Duodenal mucosa (tissue), 2 donors: ENCODE measurements around the gene MEF2A.

ENCODE experiments used
- H3K27ac ChIP-seq: one replicate; pipeline ENCODE4 v1.7.0; 2013; ENCODE audit warnings: low read depth, low read length
- H3K27me3 ChIP-seq, 2 donors: one replicate each; pipeline ENCODE4 v1.7.0; 2013; ENCODE audit warnings: low read length in 2 of 2, control low read depth in 1 of 2; ENCODE audit not compliant: insufficient read depth in 2 of 2, control insufficient read depth in 1 of 2
- H3K36me3 ChIP-seq, 2 donors: one replicate each; pipeline ENCODE4 v1.7.0; 2013; ENCODE audit warnings: low read length in 2 of 2, control low read depth in 1 of 2; ENCODE audit not compliant: insufficient read depth in 2 of 2, control insufficient read depth in 1 of 2
- H3K4me1 ChIP-seq, 2 donors: one replicate each; pipeline ENCODE4 v1.7.0; 2013; ENCODE audit warnings: low read length in 2 of 2, control low read depth in 1 of 2; ENCODE audit not compliant: insufficient read depth in 2 of 2, control insufficient read depth in 1 of 2
- H3K4me3 ChIP-seq, 2 donors: one replicate each; pipeline ENCODE4 v1.7.0; 2013; ENCODE audit warnings: low read length in 2 of 2, low read depth in 1 of 2
- H3K9ac ChIP-seq, 2 donors: one replicate each; pipeline ENCODE4 v1.7.0; 2013; ENCODE audit warnings: low read length in 2 of 2, low read depth in 1 of 2
- H3K9me3 ChIP-seq, 2 donors: one replicate each; pipeline ENCODE4 v1.7.0; 2013; ENCODE audit warnings: low read length in 2 of 2, control low read depth in 1 of 2; ENCODE audit not compliant: control insufficient read depth in 1 of 2

MEF2A gene

DNA sequence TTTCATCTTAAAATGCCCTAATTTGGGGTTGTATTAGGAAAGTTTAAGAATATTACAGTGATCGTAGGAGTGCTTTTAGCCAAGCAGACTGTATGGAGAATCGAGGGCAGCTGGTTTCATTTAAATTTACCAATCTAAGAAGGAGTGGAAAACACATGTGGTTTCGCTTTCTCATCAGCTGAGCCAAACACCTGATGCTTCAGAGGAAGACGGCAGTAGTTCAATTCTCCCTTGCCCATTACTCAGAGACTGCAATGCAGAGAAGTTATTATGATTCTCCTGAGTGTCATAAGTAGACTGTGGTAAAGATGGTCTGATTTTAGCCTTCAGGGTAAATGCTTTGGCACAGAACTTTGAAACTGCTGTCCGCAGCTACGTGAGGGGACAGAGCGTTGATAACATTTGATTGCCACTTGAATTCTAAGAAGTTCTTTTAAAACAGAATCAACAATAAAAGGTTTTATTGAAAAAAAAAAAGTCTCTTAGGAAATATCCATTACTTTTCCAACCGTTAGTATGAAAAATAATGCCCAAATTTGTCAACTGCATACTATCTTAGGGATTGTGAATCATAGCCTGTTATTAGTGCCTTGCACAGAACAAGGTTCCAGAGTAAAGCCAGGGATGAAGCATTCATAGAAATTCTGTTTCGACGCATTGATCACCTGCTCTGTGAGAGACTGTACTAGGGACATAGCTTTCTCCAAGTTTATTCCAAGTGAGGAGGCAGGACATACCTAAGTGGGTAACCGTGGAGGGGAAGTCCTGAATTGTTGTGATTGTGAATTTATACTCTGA is 141.9 kb downstream of the MEF2A start:
- Histone ChIP-seq H3K4me3 (peak overlapping the region in 1 of 2 donors; percentile 18), H3K9me3 (no peaks in the 10 kb centered on the region), H3K9ac (no peak overlapping the region), H3K36me3 (peaks cover 5 to 26% of the 10 kb centered on the region in 2 donors), H3K27ac (no peak overlapping the region), H3K4me1 (peaks cover 15 to 22% of the 10 kb centered on the region in 2 donors), H3K27me3 (no peaks in the 10 kb centered on the region)

DNA sequence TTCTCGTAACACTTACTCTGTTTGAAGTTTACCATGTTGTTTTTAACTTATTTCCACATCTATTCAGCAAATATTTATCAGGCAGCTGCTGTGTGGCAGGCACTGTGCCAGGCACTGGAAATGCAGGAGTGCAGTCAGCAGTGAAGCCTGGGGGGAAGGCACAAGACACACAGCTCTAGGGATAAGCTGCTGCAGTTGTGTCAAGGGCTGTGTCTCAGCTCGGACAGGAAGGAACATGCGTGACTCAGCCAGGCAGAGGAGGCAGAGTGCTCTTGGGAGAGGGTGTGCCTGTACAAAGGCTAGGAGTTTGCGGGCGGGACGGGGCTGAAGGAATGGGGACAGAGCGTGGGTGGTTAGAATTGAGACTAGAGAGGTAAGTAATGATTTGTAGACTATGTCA is 142.8 kb downstream of the MEF2A start:
- no peaks in the 10 kb centered on the region for H3K9me3 ChIP-seq
- no peaks in the 10 kb centered on the region for H3K27me3 ChIP-seq
- no peak overlapping the region for H3K27ac ChIP-seq
- H3K4me1 ChIP-seq, result peaks cover 15 to 18% of the 10 kb centered on the region in 2 donors
- H3K9ac ChIP-seq, result no peak overlapping the region
- peak overlapping the region in 1 of 2 donors; percentile 5 for H3K4me3 ChIP-seq
- peaks cover 10 to 32% of the 10 kb centered on the region in 2 donors for H3K36me3 ChIP-seq

DNA sequence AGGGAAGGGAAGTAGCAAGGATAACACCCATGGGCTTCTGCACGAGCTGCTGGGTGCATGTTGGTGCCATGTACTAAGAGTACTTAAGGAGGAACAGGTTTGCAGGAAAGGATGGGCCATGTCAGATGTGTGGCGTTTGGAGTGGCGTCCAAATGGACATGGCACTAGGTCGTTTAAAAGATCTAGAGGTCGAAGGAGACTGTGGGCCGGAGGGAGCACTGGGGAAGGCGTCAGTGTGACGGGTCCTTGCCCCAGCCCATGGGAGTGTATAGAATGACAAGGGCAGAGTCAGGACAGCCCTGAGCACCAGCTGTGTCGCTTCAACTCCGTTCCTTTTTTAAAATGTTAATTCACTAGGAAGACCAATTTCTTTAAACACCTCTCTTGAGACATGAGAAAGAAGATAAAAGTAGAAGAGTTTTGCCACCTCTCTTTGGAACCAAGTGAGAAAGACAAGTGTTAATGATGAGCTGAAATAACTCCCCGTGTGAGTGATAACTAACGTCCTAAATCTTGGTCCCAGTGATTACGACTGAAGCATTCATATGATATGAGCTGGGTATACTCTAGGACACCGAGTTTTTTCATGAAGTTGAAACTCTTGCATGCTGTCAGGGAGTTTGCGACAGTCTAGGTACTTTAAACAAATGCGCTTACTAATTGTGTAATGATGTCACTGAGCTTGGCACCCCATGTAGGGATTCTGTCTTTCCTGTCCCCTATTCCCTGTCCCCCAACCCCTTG is 143.6 kb downstream of the MEF2A start:
- H3K4me3 ChIP-seq, result no peak overlapping the region
- H3K9me3 ChIP-seq, result no peaks in the 10 kb centered on the region
- H3K27me3 ChIP-seq, result no peaks in the 10 kb centered on the region
- peaks cover 14 to 15% of the 10 kb centered on the region in 2 donors for H3K4me1 ChIP-seq
- H3K36me3 ChIP-seq, result peaks cover 10 to 32% of the 10 kb centered on the region in 2 donors
- H3K27ac ChIP-seq, result no peak overlapping the region
- H3K9ac ChIP-seq, result no peak overlapping the region

DNA sequence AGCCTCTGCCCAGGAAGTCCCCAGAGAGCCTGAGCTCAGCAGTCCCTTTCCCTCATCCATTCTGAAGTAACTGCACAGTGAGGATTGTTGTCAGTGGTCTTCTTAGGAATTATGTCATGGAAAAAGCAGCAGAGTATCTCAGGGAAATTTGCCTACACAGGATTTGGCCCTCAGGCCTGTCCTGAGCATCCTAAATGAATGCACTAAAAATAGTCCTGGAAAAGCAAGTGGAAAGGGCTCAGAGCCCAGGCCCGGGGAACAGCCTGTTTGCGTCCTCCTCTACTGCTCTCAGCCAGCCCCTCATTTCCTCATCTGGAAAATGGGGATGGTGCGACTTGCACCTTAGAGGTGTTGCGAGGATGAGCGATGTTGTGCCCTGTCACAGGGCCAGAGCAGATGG is 145.8 kb downstream of the MEF2A start:
- Histone ChIP-seq H3K9me3 (no peaks in the 10 kb centered on the region), H3K36me3 (peaks cover 10 to 40% of the 10 kb centered on the region in 2 donors), H3K27ac (no peak overlapping the region), H3K9ac (no peak overlapping the region), H3K4me3 (no peak overlapping the region), H3K27me3 (no peaks in the 10 kb centered on the region), H3K4me1 (peaks cover 14 to 15% of the 10 kb centered on the region in 2 donors)

DNA sequence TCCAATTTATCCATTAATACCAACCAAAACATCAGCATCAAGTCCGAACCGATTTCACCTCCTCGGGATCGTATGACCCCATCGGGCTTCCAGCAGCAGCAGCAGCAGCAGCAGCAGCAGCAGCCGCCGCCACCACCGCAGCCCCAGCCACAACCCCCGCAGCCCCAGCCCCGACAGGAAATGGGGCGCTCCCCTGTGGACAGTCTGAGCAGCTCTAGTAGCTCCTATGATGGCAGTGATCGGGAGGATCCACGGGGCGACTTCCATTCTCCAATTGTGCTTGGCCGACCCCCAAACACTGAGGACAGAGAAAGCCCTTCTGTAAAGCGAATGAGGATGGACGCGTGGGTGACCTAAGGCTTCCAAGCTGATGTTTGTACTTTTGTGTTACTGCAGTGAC is 146.6 kb downstream of the MEF2A start:
- Histone ChIP-seq H3K4me1 (peaks cover 11 to 14% of the 10 kb centered on the region in 2 donors), H3K27me3 (no peaks in the 10 kb centered on the region), H3K36me3 (peaks cover 10 to 40% of the 10 kb centered on the region in 2 donors), H3K9ac (no peak overlapping the region), H3K9me3 (no peaks in the 10 kb centered on the region), H3K4me3 (no peak overlapping the region), H3K27ac (no peak overlapping the region)

- H3K27me3 ChIP-seq, result no peaks in the 10 kb centered on the region
- no peak overlapping the region for H3K27ac ChIP-seq
- H3K9me3 ChIP-seq, result no peaks in the 10 kb centered on the region
- H3K36me3 ChIP-seq, result peaks cover 4 to 24% of the 10 kb centered on the region in 2 donors
- H3K4me3 ChIP-seq, result no peak overlapping the region
- no peak overlapping the region for H3K9ac ChIP-seq
- H3K4me1 ChIP-seq, result peaks cover 0 to 3% of the 10 kb centered on the region in 2 donors
These were observed 150.8 kb downstream of the MEF2A start for GRCh38 chr15:99716540-99717095.

DNA sequence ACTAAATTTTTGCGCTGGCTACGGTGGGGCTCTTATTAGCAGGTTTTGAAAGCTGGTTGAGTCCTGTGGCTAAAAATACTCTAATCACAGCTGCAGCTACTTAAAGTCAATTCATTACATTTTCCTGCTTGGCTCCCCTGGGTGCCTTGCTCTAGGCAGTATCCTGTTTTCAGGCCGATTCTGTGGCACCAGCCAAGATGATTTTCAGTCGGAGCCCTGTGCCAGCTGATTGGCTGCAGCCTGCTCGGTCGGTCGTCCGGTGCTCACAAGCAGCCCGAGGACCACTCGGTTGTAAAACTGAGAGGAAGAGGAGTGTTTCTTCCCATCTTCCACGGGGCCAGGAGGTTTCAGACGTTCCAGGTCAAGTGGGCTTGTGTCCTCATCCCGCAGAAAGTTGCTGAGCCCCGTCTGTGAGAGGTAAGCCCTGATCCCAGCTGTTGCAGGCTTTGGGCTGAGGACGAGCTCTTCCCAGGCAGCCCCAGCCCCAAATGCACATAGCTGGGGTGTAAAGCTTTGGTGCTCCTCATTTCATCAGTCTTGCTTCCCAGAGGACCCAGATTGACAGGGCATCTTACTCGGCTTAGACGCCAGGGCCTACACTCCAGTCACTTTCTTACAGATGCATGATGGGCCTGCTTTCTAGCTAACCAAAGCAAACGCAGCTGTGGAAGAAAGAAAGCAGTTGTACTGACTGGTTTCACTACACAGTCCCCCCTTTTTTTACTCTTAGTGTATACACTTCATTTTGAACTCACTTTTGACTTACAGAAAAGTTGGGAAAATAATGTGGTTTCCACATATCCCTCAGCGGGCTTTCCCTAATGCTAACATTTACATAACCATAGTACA is 151.6 kb downstream of the MEF2A start:
- no peak overlapping the region for H3K9ac ChIP-seq
- peaks cover 4 to 17% of the 10 kb centered on the region in 2 donors for H3K36me3 ChIP-seq
- H3K4me1 ChIP-seq, result peaks cover 0 to 3% of the 10 kb centered on the region in 2 donors
- H3K27ac ChIP-seq, result no peak overlapping the region
- H3K27me3 ChIP-seq, result no peaks in the 10 kb centered on the region
- H3K4me3 ChIP-seq, result no peak overlapping the region
- H3K9me3 ChIP-seq, result no peaks in the 10 kb centered on the region

- H3K27ac ChIP-seq, result no peak overlapping the region
- H3K27me3 ChIP-seq, result no peaks in the 10 kb centered on the region
- H3K4me3 ChIP-seq, result no peak overlapping the region
- peaks cover 0 to 8% of the 10 kb centered on the region in 2 donors for H3K36me3 ChIP-seq
- no peaks in the 10 kb centered on the region for H3K9me3 ChIP-seq
- H3K9ac ChIP-seq, result no peak overlapping the region
- H3K4me1 ChIP-seq, result peaks cover 0 to 3% of the 10 kb centered on the region in 2 donors
These were observed 152.6 kb downstream of the MEF2A start for GRCh38 chr15:99718421-99718820.

- H3K36me3 ChIP-seq, result peaks cover 0 to 8% of the 10 kb centered on the region in 2 donors
- H3K9me3 ChIP-seq, result no peaks in the 10 kb centered on the region
- H3K4me1 ChIP-seq, result peaks cover 0 to 3% of the 10 kb centered on the region in 2 donors
- no peak overlapping the region for H3K9ac ChIP-seq
- H3K27me3 ChIP-seq, result no peaks in the 10 kb centered on the region
- no peak overlapping the region for H3K27ac ChIP-seq
- H3K4me3 ChIP-seq, result no peak overlapping the region
These were observed 153.3 kb downstream of the MEF2A start for GRCh38 chr15:99719096-99719541.
